Skin epidermis (tissue), 12 donors: ENCODE measurements around the gene SOHLH1.

Experiments
- H3K27ac ChIP-seq, 21 experiments: fragments of 200-600 bp; sonication (generic) in 11 of 21; one replicate each; pipeline ENCODE4 v1.5.0; 2020; ENCODE audit warnings: mild to moderate bottlenecking in 3 of 21, inconsistent platforms in 2 of 21, moderate library complexity in 2 of 21
- H3K4me3 ChIP-seq, 7 experiments: fragments of 200-600 bp; sonication (generic) in 2 of 7; one replicate each; pipeline ENCODE4 v1.5.0; 2020; ENCODE audit warnings: inconsistent platforms in 2 of 7, mild to moderate bottlenecking in 2 of 7, moderate library complexity in 1 of 7

SOHLH1 gene

DNA sequence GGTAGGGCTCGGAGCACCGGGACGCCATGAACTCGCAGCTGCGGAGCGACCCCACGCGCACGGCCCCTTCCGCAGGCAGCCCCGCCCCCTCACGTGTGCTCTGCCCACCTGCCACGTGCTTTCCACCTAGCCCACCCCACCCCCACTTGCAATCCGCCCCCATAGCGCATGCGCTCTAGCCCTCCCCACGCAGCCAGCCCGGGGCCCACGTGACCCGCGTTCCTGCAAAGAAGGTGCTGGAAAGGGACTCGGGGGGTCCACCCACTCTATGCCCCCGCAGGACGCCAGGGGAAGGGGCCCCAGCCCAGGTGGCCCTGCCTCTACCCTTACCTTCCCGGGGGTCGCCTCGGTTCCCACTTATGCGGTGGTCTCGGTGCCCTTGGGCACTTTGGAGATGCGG lies at the start of gene SOHLH1:
Gene SOHLH1 (minus strand): TSS at position 42 of the 400 bp plus-strand sequence. CDS start 14 bp downstream, at position 28.
- H3K27ac ChIP-seq: no peak within 1 kb of the TSS
- no peak within 1 kb of the TSS for H3K4me3 ChIP-seq

DNA sequence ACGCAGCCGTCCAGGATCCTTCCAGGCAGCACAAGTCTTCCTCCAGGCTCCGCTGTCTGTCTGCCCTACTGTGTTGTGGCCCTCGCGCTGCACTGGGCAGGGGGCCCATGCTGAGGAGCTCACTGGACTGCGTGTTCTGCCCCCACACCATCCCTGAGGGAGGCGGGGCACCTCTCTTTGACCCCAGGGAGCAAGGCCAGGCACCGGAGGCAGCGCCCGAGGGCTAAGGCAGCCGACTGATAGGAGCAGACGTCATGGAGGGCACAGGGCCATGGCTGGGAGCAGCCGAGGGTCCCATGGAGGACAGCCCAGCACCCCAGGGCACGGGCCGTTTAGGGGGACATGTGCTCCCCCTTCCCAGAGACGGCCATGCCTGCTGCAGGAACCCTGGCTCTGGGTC lies 49.4 kb upstream of the SOHLH1 start:
- Histone ChIP-seq H3K4me3 (no peak overlapping the region), H3K27ac (no peak overlapping the region)

- H3K27ac ChIP-seq: no peak overlapping the region
- H3K4me3 ChIP-seq: no peak overlapping the region
Observed at GRCh38 chr9:135747311-135747710, 48.0 kb upstream of the SOHLH1 start.

DNA sequence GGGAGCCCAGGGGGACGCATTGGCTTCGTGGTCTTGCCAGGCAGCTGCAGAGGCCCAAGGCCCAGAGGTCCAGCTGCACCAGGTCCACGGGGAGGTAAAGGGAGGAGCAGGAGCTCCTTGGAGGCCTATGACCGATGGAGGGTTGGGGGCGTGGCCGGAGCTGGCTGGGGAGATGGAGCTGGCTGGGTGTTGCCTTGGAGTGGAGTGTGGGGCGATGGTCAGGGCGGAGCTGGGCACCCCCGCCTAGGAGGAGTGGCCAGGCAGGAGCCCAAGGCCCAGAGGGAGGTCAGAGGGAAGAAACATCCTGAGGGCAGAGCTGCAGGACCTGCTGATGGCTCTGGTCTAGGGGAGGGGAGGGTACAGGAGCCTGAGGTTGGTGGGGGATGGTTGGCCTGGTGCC lies 47.3 kb upstream of the SOHLH1 start:
- Histone ChIP-seq H3K27ac (no peak overlapping the region), H3K4me3 (no peak overlapping the region)

GRCh38 chr9:135745686-135746324 lies 46.5 kb upstream of the SOHLH1 start:
- no peak overlapping the region for H3K27ac ChIP-seq
- H3K4me3 ChIP-seq: no peak overlapping the region

DNA sequence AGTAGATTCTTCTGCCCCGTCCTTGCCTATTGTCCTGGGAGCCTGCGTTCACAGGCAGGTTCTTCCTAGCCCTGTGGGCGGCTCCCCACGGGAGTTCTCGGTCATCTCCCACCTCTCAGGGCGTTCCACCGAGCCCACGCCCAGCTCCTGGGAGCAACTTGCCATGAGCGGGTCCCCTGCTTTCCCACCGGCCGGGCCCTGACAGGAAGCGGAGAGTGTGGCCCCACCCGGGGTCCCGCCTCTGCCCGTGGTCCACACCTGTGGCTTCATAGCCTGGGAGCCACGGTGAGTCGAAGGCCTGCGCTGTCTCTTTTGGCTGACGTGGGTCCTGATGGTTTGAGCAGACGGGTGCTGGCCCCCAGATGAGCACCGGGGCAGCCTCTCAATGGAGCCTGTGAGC lies 45.9 kb upstream of the SOHLH1 start:
- no peak overlapping the region for H3K27ac ChIP-seq
- no peak overlapping the region for H3K4me3 ChIP-seq

DNA sequence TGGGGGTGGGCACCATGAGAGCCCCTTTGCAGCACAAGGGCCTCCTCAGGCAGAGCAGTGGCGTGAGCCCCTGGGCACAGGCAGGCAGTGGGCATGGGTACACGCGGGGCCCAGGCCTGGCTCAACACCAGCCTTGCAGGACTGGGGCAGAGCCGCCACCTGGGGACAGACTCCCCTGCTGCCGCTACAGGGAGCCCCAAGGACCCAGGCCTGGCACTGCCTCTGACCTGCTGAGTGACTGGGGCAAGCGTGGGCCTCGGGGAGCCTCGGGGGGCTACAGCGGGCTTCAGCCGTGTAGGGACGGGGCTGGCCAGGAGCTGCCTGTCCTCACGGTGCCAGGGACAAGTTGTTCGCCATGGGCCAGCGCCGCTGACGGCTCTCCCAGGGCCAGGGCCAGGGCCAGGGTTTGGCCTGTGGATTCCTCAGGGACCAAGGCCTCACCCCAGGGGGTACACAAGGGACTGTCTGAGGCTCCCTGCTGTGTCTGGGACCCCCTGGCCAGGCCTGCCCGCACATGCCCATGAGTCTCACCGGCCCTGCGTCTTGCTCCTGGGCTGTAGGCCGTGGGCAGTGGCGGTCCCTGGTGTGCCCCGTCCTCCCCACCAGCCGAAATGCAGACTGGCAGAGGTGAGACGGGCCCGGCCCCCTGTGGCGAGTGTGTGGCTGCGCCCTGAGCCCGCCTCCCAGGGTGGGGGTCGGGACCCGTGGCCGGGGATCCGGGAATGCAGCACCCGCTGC lies 45.2 kb upstream of the SOHLH1 start:
- Histone ChIP-seq H3K27ac (no peak overlapping the region), H3K4me3 (no peak overlapping the region)

GRCh38 chr9:135743546-135744332 lies 44.5 kb upstream of the SOHLH1 start:
- Histone ChIP-seq H3K27ac (no peak overlapping the region), H3K4me3 (no peak overlapping the region)

- Histone ChIP-seq H3K27ac (no peak overlapping the region), H3K4me3 (no peak overlapping the region)
Observed at GRCh38 chr9:135743021-135743420, 43.7 kb upstream of the SOHLH1 start.

DNA sequence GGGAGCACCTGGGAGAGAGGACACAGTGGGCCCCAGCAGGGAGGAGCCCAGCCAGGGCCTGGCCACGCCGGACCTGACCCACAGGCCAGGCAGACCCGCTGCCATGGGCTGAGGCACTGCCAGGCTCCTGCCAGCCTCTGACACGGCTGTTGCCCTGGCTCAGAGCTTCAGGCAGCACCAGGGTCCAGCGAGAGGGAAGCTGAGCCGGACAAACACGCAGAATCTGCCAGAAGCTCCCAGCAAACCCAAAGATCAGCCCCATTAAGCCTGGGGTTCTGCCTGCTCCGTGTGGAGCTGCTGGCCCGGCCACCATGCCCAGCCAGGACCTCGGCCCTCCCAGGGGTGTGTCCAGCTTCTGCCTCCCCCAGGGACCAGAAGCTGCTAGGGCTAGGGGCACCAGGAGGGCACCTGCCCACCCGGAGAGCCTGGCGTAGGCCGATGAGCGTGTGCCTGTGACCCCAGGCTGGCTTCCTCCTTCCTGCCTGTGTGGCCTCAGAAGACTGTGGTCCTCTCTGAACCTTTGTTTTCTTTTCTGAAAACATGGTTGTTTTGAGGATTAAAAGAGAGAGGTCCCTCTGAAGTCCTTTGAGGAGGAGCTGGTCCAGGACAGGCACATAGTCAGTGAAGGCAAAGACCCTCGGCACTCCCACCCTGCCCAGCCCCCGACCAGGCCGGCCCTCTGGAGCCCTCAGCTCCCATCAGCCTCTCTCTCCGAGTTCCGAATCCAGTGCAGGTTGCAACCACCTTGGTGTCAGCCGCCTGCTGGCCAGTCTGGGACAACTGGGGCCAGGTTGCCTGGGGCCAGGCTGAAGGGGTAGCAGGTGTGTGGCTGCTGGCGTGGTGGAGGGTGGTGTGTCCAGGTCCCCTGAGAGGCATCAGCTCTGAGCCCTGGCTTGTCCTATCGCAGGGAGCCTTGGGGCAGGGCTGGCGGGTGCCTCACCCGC lies 42.3 kb upstream of the SOHLH1 start:
- Histone ChIP-seq H3K4me3 (no peak overlapping the region), H3K27ac (no peak overlapping the region)

DNA sequence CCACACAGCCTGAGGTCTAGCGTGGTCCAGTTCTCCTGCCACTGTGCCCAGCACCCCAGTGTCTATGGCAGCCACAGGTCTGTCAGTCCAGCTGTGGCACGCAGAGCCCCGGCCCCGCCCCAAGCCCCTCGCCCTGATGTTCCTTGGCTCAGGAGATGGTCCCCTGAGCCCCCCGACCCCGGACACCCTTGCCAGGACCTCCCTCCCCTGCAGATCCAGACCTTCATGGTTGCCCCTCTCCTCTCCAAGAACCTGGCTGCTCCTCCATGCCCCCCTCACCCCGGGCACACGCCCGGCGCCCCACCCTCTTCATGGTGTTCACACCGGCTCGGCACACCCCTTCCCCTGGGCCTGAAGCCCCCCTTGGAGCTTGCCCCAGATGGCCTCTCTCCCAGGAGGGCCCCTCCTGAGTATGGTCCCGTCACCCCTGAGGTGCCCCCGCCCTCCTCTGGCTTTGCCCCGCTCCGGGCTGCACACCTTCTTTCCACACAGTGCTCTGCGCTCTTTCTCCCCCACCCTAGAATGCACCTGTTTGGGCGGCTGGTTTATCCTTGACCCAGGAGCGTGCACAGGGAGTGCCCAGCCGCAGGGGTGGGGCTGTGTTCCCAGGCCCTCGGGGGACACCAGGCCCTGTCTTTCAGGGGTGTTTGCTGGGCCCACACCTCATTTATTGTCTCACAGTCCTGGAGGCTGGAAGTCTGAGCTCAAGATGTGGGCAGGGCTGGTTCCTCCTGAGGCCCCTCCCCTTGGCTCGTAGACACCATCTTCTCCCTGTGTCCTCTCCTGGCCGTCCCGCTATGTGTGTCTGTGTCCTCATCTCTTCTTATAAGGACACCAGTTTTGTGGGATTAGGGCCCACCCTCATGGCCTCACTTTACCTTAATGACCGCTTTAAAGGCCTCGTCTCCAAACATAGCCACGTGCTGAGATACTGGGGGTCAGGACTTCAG lies 40.3 kb upstream of the SOHLH1 start:
- no peak overlapping the region for H3K27ac ChIP-seq
- no peak overlapping the region for H3K4me3 ChIP-seq

DNA sequence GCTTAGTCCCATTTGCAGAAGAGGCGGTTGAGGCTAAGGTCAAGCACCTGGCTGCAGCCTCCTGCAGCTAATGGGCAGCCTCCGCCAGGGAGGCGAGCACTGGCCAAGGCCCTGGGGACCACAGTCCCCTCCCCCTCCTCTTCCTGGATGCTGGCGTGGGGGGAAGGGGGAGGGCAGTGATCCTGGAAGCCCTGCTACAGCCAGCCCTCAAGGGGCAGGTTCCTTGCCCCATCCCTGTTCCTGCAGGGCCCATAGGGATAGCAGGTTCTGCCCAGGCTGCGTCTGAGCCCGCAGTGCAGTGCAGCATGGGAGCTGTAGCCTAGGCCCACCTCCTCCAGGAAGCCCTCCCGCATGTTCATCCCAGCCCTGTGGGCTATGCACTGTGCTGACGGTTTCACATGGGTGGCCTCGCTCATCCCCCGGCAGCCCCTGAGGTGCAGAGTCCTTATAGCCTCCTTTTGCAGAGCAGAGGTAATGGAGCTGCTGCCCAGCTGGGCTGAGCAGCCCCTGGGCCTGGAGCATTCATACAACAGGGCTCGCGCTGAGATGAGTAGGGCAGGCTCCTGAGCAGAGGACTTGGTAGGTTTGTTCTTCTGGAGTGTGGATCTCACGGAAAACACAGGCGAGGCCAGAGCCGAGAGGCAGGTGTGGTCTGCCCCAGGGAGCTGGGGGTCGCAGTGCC lies 38.7 kb upstream of the SOHLH1 start:
- Histone ChIP-seq H3K4me3 (no peak overlapping the region), H3K27ac (no peak overlapping the region)

DNA sequence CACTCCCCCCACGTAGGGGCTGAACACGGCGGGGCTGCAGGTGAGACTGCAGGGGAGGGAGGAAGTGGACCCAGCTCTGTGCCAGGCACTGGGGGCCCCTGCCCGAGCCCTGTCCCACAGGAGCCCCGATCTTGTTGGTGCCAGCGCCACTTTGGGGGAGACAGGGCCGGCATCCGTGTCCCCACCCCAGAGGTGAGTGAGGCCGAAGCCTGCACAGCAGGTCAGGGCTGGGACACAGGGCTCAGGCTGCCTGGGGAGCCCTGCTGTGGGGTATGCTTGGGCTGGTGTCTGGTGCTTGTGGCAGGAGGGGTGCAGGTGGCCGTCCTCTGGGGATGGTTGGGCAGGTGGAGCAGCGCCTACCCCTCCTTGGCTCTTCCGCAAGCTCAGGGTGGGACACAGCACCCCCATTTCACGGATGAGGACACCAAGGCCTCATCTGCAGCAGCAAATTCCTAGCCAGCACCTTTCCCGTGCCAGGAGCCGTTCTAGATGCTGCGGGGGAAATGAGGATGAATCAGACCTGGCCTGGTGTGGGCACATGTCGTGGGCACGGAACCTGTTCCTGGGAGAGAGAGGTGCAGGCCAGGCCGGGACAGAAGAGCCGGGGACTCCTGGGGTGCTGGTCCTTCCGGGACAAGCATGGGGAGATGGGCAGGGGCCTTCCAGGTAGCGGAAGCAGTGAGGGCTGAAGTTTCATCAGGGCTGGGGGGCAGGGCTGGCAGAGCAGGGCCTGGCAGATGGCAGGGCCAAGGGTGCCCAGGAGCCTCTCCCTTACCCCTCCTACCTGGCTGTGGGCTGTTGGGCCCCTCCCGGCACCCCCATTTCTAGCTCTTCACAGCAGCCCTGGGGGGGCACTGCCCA lies 37.9 kb upstream of the SOHLH1 start:
- H3K4me3 ChIP-seq: no peak overlapping the region
- no peak overlapping the region for H3K27ac ChIP-seq

- H3K27ac ChIP-seq: no peak overlapping the region
- H3K4me3 ChIP-seq: no peak overlapping the region
Observed at GRCh38 chr9:135736272-135736978, 37.1 kb upstream of the SOHLH1 start.

GRCh38 chr9:135734616-135735144 lies 35.4 kb upstream of the SOHLH1 start:
- no peak overlapping the region for H3K4me3 ChIP-seq

GRCh38 chr9:135732569-135733257 lies 33.4 kb upstream of the SOHLH1 start:
- no peak overlapping the region for H3K4me3 ChIP-seq

More at GRCh38 chr9:135734616-135735144, 35.4 kb upstream of the SOHLH1 start:
- H3K27ac ChIP-seq: no peak overlapping the region

More at GRCh38 chr9:135732569-135733257, 33.4 kb upstream of the SOHLH1 start:
- no peak overlapping the region for H3K27ac ChIP-seq
